GM19043 (cell line): ENCODE measurements around the gene CACUL1.
"Not testable (repeated sequence)": the region's sequence is repeated elsewhere in the genome, so short reads cannot be mapped to it uniquely, and the experiment has no call there.

Experiments
- ATAC-seq: cut with Tn5 transposase; IDR thresholded peaks from one replicate; pipeline ENCODE4 v1.9.1; 2021; ENCODE audit warnings: low read depth; ENCODE audit not compliant: unreplicated experiment

The CACUL1 gene

GRCh38 chr10:118692872-118693271, 61.9 kb downstream of the CACUL1 start:
- ATAC-seq, result no peak

- ATAC-seq, result no peak
These were observed 65.5 kb downstream of the CACUL1 start for GRCh38 chr10:118689070-118689858.

- no peak for ATAC-seq
These were observed 67.3 kb downstream of the CACUL1 start for GRCh38 chr10:118687472-118687871.

- no peak for ATAC-seq
These were observed 72.2 kb downstream of the CACUL1 start for GRCh38 chr10:118682533-118682932.

GRCh38 chr10:118680197-118680596, 74.6 kb downstream of the CACUL1 start:
- ATAC-seq, result no peak

GRCh38 chr10:118674226-118674919, 80.4 kb downstream of the CACUL1 start:
- no peak for ATAC-seq

- no peak for ATAC-seq
These were observed 81.7 kb downstream of the CACUL1 start for GRCh38 chr10:118672766-118673715.

GRCh38 chr10:118672153-118672552, 82.6 kb downstream of the CACUL1 start:
- no peak for ATAC-seq

GRCh38 chr10:118671221-118671620, 83.5 kb downstream of the CACUL1 start:
- ATAC-seq, result not testable (repeated sequence)

- ATAC-seq, result no peak
These were observed 84.2 kb downstream of the CACUL1 start for GRCh38 chr10:118670472-118671124.

- no peak for ATAC-seq
These were observed 84.9 kb downstream of the CACUL1 start for GRCh38 chr10:118669835-118670234.

GRCh38 chr10:118669020-118669791, 85.6 kb downstream of the CACUL1 start:
- no peak for ATAC-seq

- no peak for ATAC-seq
These were observed 86.4 kb downstream of the CACUL1 start for GRCh38 chr10:118668228-118668952.

- no peak for ATAC-seq
These were observed 87.0 kb downstream of the CACUL1 start for GRCh38 chr10:118667732-118668131.

- no peak for ATAC-seq
These were observed 88.4 kb downstream of the CACUL1 start for GRCh38 chr10:118666350-118666749.

GRCh38 chr10:118664321-118664720, 90.4 kb downstream of the CACUL1 start:
- no peak for ATAC-seq

- ATAC-seq, result no peak
These were observed 91.6 kb downstream of the CACUL1 start for GRCh38 chr10:118663176-118663575.

- no peak for ATAC-seq
These were observed 92.3 kb downstream of the CACUL1 start for GRCh38 chr10:118662228-118663035.
